ENCODE measurements around the gene ACADS.

DNA sequence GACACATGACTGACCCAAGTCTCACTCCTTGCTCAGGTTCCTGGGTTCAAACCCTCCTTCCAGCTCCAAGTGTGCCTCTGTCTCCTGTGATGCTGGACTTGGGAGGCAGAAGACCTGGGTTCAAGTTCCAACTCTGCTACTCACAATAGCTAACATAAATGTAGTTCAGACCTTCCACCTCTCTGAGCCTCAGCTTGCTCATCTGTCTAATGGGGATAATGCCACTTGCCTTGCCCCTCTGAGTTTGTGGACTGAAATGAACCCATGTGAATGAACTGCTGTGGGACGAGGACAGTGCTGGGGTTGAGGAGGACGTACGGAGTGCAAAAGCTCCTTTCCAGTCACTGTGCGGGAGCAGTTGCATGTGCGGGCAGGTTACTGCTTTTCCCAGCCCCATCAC is 40.9 kb downstream of the ACADS start:
- no peak for TF ChIP-seq EZH2 (IDR thresholded peaks at IDR 0.05)
- TF ChIP-seq, protein P1, sequence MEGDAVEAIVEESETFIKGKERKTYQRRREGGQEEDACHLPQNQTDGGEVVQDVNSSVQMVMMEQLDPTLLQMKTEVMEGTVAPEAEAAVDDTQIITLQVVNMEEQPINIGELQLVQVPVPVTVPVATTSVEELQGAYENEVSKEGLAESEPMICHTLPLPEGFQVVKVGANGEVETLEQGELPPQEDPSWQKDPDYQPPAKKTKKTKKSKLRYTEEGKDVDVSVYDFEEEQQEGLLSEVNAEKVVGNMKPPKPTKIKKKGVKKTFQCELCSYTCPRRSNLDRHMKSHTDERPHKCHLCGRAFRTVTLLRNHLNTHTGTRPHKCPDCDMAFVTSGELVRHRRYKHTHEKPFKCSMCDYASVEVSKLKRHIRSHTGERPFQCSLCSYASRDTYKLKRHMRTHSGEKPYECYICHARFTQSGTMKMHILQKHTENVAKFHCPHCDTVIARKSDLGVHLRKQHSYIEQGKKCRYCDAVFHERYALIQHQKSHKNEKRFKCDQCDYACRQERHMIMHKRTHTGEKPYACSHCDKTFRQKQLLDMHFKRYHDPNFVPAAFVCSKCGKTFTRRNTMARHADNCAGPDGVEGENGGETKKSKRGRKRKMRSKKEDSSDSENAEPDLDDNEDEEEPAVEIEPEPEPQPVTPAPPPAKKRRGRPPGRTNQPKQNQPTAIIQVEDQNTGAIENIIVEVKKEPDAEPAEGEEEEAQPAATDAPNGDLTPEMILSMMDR (IDR thresholded peaks at IDR 0.05) = no peak

Measured in neural progenitor cell (in vitro differentiated cells).